IMR-90 (cell line): ENCODE data around the gene STARD13. TPM values are rescaled to one million over a fixed set of nuclear protein-coding genes. Genes with fewer than 3 reads are reported as not detected.

Source experiments
- ATAC-seq: fragments of 200-7000 bp; cut with Tn5 transposase; 2 replicates; pipeline ENCODE4 v1.9.1; 2020; ENCODE audit warnings: low read depth, mild to moderate bottlenecking, moderate library complexity
- BruUV-seq: library from RNA; stranded (reverse); fragments of 400-500 nt; replicated peaks from 2 replicates; lab custom pipeline; 2021; lab: Mats Ljungman, UMichigan
- CTCF ChIA-PET: fragments of 300-600 bp; formaldehyde crosslinking; extraction: SDS; loops from one replicate; lab custom pipeline; 2021; ENCODE audit warnings: antibody characterized with exemption; lab: Yijun Ruan, JAX
- POLR2A ChIA-PET: fragments of 300-600 bp; sonication (Branson Sonifier 250); formaldehyde crosslinking; loops from one replicate; lab custom pipeline; 2022; ENCODE audit warnings: antibody characterized with exemption; ENCODE audit not compliant: unreplicated experiment; lab: Charles Lee
- DNase-seq: peaks from one replicate; pipeline ENCODE4 v3.0.0; 2013
- H2AFZ ChIP-seq: replicated peaks from 2 replicates; pipeline ENCODE3; 2013; ENCODE audit warnings: low read length, mild to moderate bottlenecking; ENCODE audit not compliant: poor library complexity
- H2AK5ac ChIP-seq: 2 replicates; pipeline ENCODE4 v1.6.1; 2013; ENCODE audit warnings: low read depth, low read length, inconsistent platforms
- H2AK9ac ChIP-seq: replicated peaks from 2 replicates; pipeline ENCODE3; 2013; ENCODE audit warnings: mild to moderate bottlenecking, low read depth, low read length, moderate library complexity; ENCODE audit not compliant: poor library complexity
- H2BK120ac ChIP-seq: 2 replicates; pipeline ENCODE4 v1.6.1; 2013; ENCODE audit warnings: low read depth, low read length, inconsistent platforms
- H2BK15ac ChIP-seq: 3 replicates; pipeline ENCODE4 v1.6.1; 2013; ENCODE audit warnings: low read depth, low read length, inconsistent platforms
- H2BK20ac ChIP-seq: 2 replicates; pipeline ENCODE4 v1.6.1; 2013; ENCODE audit warnings: low read depth, mild to moderate bottlenecking, inconsistent platforms, low read length, moderate library complexity
- H2BK5ac ChIP-seq: 2 replicates; pipeline ENCODE4 v1.6.1; 2013; ENCODE audit warnings: mild to moderate bottlenecking, low read depth, low read length, inconsistent platforms; ENCODE audit not compliant: poor library complexity, severe bottlenecking
- H3K14ac ChIP-seq: replicated peaks from 2 replicates; pipeline ENCODE4 v1.6.1; 2013; ENCODE audit warnings: low read depth, low read length, inconsistent platforms
- H3K18ac ChIP-seq: 2 replicates; pipeline ENCODE4 v1.6.1; 2013; ENCODE audit warnings: low read depth, low read length, control low read depth
- H3K23ac ChIP-seq: 2 replicates; pipeline ENCODE4 v1.6.1; 2013; ENCODE audit warnings: low read depth, low read length, inconsistent platforms
- H3K27ac ChIP-seq: 2 replicates; pipeline ENCODE4 v1.5.1; 2013; ENCODE audit warnings: mild to moderate bottlenecking, control low read depth, low read length; ENCODE audit not compliant: insufficient read depth
- H3K27me3 ChIP-seq: 2 replicates; pipeline ENCODE4 v1.6.1; 2013; ENCODE audit warnings: low read length; ENCODE audit not compliant: control insufficient read depth, insufficient read depth
- H3K36me3 ChIP-seq: 2 replicates; pipeline ENCODE4 v1.6.1; 2013; ENCODE audit warnings: low read length, mixed read lengths; ENCODE audit not compliant: control insufficient read depth, insufficient read depth
- H3K4ac ChIP-seq: 2 replicates; pipeline ENCODE4 v1.6.1; 2013; ENCODE audit warnings: low read depth, low read length, inconsistent platforms
- H3K4me1 ChIP-seq: 2 replicates; pipeline ENCODE4 v1.6.1; 2013; ENCODE audit warnings: low read length, mixed read lengths; ENCODE audit not compliant: control insufficient read depth, insufficient read depth
- H3K4me2 ChIP-seq: 2 replicates; pipeline ENCODE4 v1.6.1; 2013; ENCODE audit warnings: low read depth, mild to moderate bottlenecking, control low read depth, low read length, moderate library complexity
- H3K4me3 ChIP-seq: 2 replicates; pipeline ENCODE4 v1.5.1; 2013; ENCODE audit warnings: low read depth, mild to moderate bottlenecking, control low read depth, low read length, moderate library complexity; ENCODE audit not compliant: insufficient read depth
- H3K56ac ChIP-seq: 2 replicates; pipeline ENCODE4 v1.6.1; 2013; ENCODE audit warnings: low read length, inconsistent platforms; ENCODE audit not compliant: insufficient read depth; ENCODE audit errors: extremely low read depth
- H3K79me1 ChIP-seq, 2 experiments: 2 replicates each; pipeline ENCODE4 v1.6.1; 2013; ENCODE audit warnings: low read length in 2 of 2, inconsistent platforms in 1 of 2, low read depth in 1 of 2
- H3K9ac ChIP-seq: 2 replicates; pipeline ENCODE4 v1.6.1; 2013; ENCODE audit warnings: low read depth, low read length, control low read depth
- H3K9me1 ChIP-seq: 2 replicates; pipeline ENCODE4 v1.6.1; 2013; ENCODE audit warnings: low read length, inconsistent platforms; ENCODE audit not compliant: insufficient read depth
- H3K9me3 ChIP-seq: 2 replicates; pipeline ENCODE4 v1.6.1; 2013; ENCODE audit warnings: low read length; ENCODE audit not compliant: control insufficient read depth, insufficient read depth
- H4K20me1 ChIP-seq: 2 replicates; pipeline ENCODE4 v1.6.1; 2013; ENCODE audit warnings: low read length, inconsistent platforms; ENCODE audit not compliant: insufficient read depth
- H4K5ac ChIP-seq: 2 replicates; pipeline ENCODE4 v1.6.1; 2013; ENCODE audit warnings: mild to moderate bottlenecking, low read depth, low read length, control low read depth
- H4K8ac ChIP-seq, 2 experiments: 2 replicates each; pipeline ENCODE4 v1.6.1; 2013; ENCODE audit warnings: low read depth in 2 of 2, low read length in 2 of 2, control low read depth in 1 of 2, inconsistent platforms in 1 of 2
- H4K91ac ChIP-seq: 2 replicates; pipeline ENCODE4 v1.6.1; 2013; ENCODE audit warnings: low read depth, low read length, inconsistent platforms; ENCODE audit not compliant: insufficient read depth
- MAFK ChIP-seq: IDR thresholded peaks from 2 replicates; pipeline ENCODE4 v1.6.1; 2012; ENCODE audit warnings: low read depth, low read length, improper control_type of control experiment
- MAZ ChIP-seq: IDR thresholded peaks from 2 replicates; pipeline ENCODE4 v1.6.1; 2012; ENCODE audit warnings: low read depth, mild to moderate bottlenecking, low read length, improper control_type of control experiment, moderate library complexity, borderline replicate concordance
- POLR2A ChIP-seq: IDR thresholded peaks from 2 replicates; pipeline ENCODE4 v1.6.1; 2012; ENCODE audit warnings: mild to moderate bottlenecking, low read depth, low read length
- WGBS, 2 experiments: methylation state at CpG; one replicate each; pipeline versions ENCODE4 v1.1.5 to v1.1.7; 2013; ENCODE audit warnings: missing lambda C conversion rate in 2 of 2; ENCODE audit not compliant: insufficient read length in 1 of 2; ENCODE audit errors: extremely low coverage in 2 of 2; 5-methylcytosine and 5-hydroxymethylcytosine counted together
- dilution Hi-C: fragments of 300-500 bp; cut with HindIII; formaldehyde crosslinking; loops from one replicate; pipeline ENCODE4 v1.14.3; 2018; ENCODE audit warnings: low sequenced_read_pairs; ENCODE audit not compliant: unreplicated experiment
- in situ Hi-C: fragments of 300-500 bp; cut with MboI; formaldehyde crosslinking; loops from 3 replicates; pipeline ENCODE4 v1.14.3; 2019; ENCODE audit warnings: low sequenced_read_pairs, inconsistent platforms, mixed read lengths
- intact Hi-C: fragments of 100-400 bp; cut with micrococcal nuclease; formaldehyde crosslinking; loops from 2 replicates; pipeline ENCODE4 v1.10.0; 2022
- polyA plus RNA-seq, 3 experiments: library from polyadenylated mRNA; depleted of rRNA; stranded (reverse); fragments of >200 nt; gene quantifications; 2 replicates each; pipeline ENCODE4 v1.2.3, GENCODE V29; 2012; ENCODE audit warnings: low replicate concordance in 1 of 3
- total RNA-seq: library from RNA; depleted of rRNA; stranded (reverse); fragments of >200 nt; gene quantifications from 2 replicates; pipeline ENCODE4 v1.2.3, GENCODE V29; 2012

The STARD13 gene
- total and polyA plus RNA-seq, 2 of the 4 experiments (the other 2 are of a cell fraction), result 23.6 to 46.6 TPM

DNA sequence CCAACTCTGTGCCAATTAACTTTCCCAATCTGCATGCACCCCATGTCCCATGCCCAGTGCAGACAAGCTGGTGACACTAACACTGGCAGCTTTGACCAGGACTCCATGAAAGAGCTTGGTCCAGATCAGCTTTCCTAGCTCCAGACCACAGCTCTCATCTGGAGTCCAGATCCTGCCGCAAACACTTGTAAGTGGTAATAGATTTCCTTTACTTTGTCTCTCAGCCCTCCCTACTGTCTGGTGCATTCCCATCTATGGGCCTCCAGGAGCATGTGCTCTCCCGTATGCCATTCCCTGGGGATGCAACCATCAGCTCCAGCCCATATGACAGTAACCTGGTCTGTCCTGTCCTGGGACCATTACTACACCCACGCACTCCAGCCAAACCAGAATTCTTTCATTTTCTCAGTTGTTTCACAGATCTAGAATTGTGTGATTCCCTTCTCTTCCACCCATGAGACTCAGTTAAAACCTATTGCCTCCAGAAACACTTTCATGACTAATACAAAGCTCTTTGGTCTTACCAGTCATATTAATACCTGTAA lies 4.9 kb upstream of the STARD13 start:
- Histone ChIP-seq H3K9me3 (no peaks in the 10 kb centered on the region), H3K23ac (peak overlapping the region; percentile 86), H3K9ac (peak overlapping the region; percentile 47; the same call in 1 of the 2 replicates), H3K4me2 (peak overlapping the region; percentile 64), H2BK5ac (peak overlapping the region; percentile 85), H2AFZ (peak overlapping the region; percentile 37), H4K20me1 (peaks cover 9% of the 10 kb centered on the region), H4K8ac (peak overlapping the region; percentile 69 to 81), H4K5ac (peak overlapping the region; percentile 56), H3K18ac (peak overlapping the region; percentile 91), H3K27me3 (no peaks in the 10 kb centered on the region), H2AK9ac (peak overlapping the region; percentile 47), H3K9me1 (peaks cover 16% of the 10 kb centered on the region), H3K4me3 (no peak overlapping the region), H3K56ac (no peak overlapping the region), H3K4ac (peak overlapping the region; percentile 88), H2BK120ac (peak overlapping the region; percentile 84), H2AK5ac (peak overlapping the region; percentile 86), H4K91ac (peak overlapping the region; percentile 93), H3K79me1 (peaks cover 24 to 49% of the 10 kb centered on the region in 2 experiments; a peak in 3 of 4 replicates), H2BK15ac (peak overlapping the region; percentile 73), H2BK20ac (peak overlapping the region; percentile 90), H3K27ac (peak overlapping the region; percentile 88), H3K4me1 (peaks cover 16% of the 10 kb centered on the region), H3K14ac (peak overlapping the region; percentile 89), H3K36me3 (peaks cover 5% of the 10 kb centered on the region)
- POLR2A ChIA-PET, result no interaction called here
- dilution Hi-C loops (no loop called here), in situ Hi-C loops (loop anchor here (25.0 kb wide), 1 partner anchor 422 kb away; no protein-coding TSS in a partner anchor), intact Hi-C loops (no loop called here)
- CTCF ChIA-PET, result interaction anchor here (0.6 kb wide), 1 partner anchor 168 kb away, joined by 3 read pairs; no protein-coding TSS in a partner anchor
- ATAC-seq (no peak), DNase-seq (no peak)
- WGBS, 2 experiments, result 100% methylated on average over 1 of the region's 3 CpGs; no CpG with 5 or more reads in 1 of the 2 experiments
- BruUV-seq, result no TSS peak
- TF ChIP-seq MAZ (no peak), MAFK (no peak), POLR2A (no peak)
